GM19397 (cell line): ENCODE results near the gene FBXL22.

Experiments
- ATAC-seq: cut with Tn5 transposase; IDR thresholded peaks from one replicate; pipeline ENCODE4 v1.9.1; 2021; ENCODE audit warnings: mild to moderate bottlenecking, moderate library complexity; ENCODE audit not compliant: unreplicated experiment

Gene FBXL22, protein sequence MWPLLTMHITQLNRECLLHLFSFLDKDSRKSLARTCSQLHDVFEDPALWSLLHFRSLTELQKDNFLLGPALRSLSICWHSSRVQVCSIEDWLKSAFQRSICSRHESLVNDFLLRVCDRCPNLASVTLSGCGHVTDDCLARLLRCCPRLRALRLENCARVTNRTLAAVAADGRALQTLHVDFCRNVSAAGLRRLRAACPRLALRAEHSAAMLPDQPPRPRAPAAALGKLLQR

GRCh38 chr15:63597038-63597790, at the start of gene FBXL22:
TSS of gene FBXL22 (plus strand) at chr15:63597387. CDS start at chr15:63597393, 6 bp downstream.
- ATAC-seq = no peak

DNA sequence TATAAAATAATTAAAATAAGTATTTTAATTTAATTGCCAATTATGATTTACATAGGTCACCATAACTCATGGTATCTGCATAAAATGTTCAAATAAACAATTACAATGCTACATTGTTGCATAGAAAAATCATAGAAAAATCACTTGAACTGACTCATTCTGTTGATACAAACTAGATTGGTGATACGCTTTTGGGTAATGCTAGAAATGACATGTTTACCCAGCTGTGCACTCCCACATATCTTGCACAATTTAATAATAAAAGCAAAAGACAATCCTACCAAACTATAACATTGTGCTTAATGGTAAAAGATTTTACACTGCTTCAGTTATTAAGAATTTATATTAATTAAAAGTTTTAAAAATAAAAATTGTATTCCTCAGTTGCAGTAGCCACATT, 45.8 kb upstream of the FBXL22 start:
- no peak for ATAC-seq

DNA sequence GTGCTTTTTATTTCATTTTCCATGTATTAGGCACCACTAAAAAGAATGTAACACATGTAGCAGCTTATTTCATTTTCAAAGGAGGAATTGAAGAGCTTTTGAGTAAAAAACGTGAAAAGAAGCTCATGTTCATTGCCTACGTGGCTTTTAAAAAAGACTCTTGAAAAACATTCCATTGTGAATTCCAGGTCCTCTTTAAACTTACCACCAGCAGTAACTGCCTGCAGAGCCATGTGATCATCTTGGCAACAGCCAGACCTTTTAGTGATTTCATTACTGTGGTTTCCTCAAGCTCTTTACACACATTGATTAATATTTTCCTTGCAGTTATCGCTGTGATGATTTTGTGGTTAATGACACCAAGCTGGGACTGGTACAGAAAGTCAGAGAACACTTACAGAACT, 43.8 kb upstream of the FBXL22 start:
- no peak for ATAC-seq

GRCh38 chr15:63554337-63554927, 42.8 kb upstream of the FBXL22 start:
- no peak for ATAC-seq

GRCh38 chr15:63555507-63555906, 41.7 kb upstream of the FBXL22 start:
- ATAC-seq = no peak

DNA sequence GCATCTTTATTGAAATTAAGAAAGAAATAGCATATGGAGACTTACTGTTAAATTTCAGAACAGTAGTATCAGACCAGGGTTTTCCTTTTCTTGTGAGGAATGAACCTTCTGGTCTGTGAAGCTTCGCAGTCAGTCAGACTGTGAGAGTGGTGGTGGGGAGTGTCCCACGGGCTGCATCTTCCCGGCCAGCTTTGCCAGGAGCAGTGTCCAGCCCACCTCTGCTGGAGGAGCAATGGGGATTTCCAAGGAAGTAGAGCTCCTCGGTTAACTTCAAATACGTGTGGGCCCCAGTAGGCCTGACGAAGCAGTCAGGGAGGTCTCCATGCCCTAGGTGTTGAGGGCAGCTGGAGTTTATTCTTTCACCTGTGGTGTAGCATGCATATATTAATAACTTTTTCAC, 40.9 kb upstream of the FBXL22 start:
- ATAC-seq = no peak

DNA sequence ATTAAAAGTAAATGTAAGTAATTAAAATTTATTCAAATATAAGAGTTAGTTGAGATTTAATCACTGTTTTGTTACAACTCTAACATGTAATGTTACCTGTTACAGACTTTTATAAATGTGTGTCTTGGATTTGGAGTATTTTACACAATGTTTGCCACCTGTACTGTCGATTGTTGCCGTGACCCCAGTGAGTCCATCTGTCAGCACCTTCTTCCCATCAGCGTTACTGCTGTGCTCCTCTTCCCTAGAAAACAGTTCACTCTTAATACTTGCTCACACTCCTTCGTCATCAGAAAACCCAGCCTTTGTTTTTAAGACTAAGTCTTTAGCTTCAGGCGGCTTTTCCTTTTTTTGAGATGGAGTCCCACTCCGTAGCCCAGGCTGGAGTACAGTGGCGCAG, 40.5 kb upstream of the FBXL22 start:
- no peak for ATAC-seq

DNA sequence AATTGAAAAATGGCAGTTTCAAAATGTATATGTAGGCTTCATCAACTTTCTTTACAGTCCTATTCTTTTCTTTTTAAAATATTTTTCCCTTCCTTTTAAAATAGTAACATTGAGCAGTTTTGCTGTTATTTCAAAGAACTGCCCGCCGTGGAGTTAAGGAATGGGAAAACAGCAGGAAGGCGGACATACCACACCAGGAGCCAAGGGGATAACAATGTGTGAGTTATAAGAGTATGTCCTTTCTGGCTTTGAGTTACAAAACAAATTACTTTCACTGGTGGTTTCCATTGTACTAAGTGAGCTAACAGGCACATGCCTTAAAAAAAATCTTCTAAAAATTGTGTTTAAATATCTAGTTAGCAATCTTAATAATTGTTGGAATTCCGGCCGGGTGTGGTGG, 37.4 kb upstream of the FBXL22 start:
- ATAC-seq = no peak

DNA sequence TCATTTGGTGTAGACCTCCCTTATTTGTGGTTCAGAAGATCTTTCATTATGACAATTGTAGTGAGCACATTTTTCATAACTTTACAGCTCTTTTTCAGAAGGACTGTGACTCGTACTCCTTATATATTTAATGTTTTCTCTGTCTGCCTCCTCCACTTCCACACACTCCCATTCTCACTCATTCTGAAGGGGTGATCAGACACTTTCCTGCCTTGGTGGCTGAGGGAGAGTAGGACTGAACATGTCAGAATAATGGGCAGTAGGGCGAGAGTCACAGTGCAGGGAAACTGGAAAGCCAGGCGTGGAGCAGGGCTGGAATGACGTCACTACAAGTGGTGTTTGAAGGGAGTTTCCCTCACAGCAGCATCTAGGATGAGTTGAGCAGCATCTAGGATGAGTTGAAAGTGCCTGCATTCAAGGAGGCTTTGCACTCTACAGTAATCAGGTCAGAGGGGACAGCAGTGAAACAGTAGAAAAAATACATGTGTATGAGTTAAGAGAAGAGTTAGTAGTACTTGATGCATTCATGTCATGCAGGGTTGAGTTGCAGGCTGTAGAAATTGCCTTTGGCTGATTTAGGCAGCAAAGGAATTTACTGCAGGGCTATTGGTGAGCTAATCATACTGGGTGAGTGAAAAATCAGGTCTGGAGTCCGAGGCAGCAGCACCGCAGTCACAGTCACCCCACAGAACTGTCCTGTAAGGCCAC, 36.3 kb upstream of the FBXL22 start:
- ATAC-seq = no peak

- ATAC-seq = no peak
Observed at GRCh38 chr15:63564093-63564492, 33.1 kb upstream of the FBXL22 start.

DNA sequence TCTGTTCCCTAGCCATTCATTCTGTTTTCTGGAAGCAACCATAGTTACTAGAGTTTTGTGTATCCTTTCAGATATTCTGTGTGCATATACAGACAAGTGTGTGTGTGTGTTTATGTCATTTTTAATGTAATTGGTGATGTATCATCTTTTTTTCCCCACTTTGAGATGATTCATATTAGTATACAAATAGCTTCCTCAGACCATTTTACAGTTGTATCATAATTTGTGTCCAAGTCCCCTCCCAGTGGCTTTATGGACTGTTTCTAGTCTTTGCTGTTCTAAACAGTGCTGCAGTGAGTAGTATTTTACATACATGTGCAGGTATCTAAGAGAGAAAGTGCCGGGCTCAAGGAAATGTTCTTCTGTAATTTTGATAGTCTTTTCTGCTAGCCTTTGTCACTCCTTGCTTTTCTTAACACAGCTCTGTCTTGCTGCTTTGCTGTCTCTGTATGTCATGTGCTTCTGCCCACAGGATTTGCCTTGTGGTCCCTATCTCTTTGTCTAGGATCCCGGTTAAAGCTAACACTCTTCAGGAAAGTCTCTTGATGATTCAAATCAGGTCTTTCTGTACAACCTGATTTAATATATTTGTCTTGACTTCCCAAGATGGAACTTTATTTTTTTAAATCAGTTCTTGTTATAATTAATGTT, 31.5 kb upstream of the FBXL22 start:
- ATAC-seq = no peak

GRCh38 chr15:63572749-63573464, 24.3 kb upstream of the FBXL22 start:
- ATAC-seq = no peak

- no peak for ATAC-seq
Observed at GRCh38 chr15:63573533-63573932, 23.7 kb upstream of the FBXL22 start.

- ATAC-seq = no peak
Observed at GRCh38 chr15:63575312-63575711, 21.9 kb upstream of the FBXL22 start.

GRCh38 chr15:63576441-63576840, 20.7 kb upstream of the FBXL22 start:
- ATAC-seq = no peak

- ATAC-seq = no peak
Observed at GRCh38 chr15:63582179-63582578, 15.0 kb upstream of the FBXL22 start.

DNA sequence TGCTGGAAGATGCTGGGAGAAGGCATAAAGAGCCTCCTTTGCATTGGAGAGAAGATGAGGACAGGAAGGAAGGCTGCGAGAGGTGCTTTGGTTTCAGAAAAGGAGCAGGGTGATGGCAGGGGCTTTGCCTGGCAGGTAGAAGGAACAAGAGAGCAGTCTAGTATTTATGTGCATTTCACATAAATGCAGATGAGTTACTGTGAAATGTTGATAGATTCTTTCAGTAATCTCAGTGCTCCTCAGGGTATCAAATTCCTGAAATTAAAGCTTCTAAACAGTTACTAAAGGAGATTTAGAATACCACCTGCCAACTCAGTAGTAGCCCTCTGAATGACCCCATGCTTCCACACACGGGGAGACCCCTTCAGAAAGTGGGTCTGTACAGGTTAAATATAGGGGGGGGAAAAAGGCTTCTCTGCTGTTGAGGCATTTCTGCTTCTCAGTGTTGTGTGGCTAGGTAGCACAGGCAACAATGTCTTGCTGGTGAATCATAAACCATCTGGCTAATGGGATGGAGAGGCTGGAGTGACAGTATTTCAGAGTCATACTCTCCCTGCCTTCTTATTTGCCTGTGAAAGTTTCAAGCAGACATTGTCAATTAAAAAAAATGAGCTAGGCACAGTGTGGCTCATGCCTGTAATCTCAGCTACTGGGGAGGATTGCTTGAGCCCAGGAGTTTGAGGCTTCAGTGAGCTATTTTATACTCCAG, 14.3 kb upstream of the FBXL22 start:
- no peak for ATAC-seq

DNA sequence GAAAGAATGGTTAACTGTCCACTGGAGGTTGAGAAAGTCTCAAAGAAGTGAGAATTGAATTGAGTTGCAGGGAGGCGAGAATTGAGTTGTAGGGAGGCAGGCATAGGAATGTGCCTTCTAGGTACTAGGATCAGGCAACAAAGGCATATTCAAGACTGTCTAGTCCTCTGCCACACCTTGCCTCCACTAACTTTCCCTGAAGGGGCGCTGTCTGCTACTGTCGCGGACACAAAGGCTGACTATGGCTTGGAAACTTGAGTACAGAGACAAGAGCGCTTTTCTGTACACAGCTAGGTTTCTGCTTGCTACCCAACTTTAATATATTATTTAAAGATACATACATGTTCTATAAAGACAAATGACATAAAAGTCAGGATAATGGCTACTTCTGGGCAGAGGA, 10.4 kb upstream of the FBXL22 start:
- ATAC-seq = no peak

GRCh38 chr15:63587527-63587926, 9.7 kb upstream of the FBXL22 start:
- ATAC-seq = no peak

GRCh38 chr15:63588826-63589225, 8.4 kb upstream of the FBXL22 start:
- no peak for ATAC-seq
